ENCODE results near the gene COL6A2.

Gene COL6A2

DNA sequence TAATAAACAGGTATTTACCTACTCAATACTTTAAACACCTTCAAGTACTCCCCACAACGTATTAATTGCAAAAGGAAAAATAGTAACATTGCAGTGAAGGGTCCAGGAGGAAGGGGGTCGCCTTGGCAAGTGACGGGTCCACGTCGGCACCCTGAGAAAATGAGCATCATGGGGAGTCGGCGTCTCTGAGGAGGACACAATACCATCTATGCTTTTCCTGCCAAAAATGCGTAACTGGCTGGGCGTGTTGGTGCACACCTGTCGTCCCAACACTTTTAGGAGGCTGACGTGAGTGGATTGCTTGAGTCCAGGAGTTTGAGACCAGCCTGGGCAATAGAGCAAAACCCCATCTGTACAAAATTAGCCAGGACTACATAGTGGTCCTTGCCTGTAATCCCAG lies 50.2 kb downstream of the COL6A2 start:
- Mint-ChIP-seq H3K36me3 (ENCODE audit: insufficient read depth) (peaks cover 3% of the 10 kb centered on the region), H3K27me3 (no peaks in the 10 kb centered on the region), H3K4me1 (peaks cover 8% of the 10 kb centered on the region), H3K27ac (ENCODE audit: low read depth) (no peak overlapping the region), H3K4me3 (no peak overlapping the region), H3K9me3 (no peaks in the 10 kb centered on the region)
- ATAC-seq (replicated peaks; ENCODE audit: extremely low read depth, poor library complexity, severe bottlenecking) (no peak), DNase-seq (ENCODE audit: low spot score in 2 of 2) (no peak)

DNA sequence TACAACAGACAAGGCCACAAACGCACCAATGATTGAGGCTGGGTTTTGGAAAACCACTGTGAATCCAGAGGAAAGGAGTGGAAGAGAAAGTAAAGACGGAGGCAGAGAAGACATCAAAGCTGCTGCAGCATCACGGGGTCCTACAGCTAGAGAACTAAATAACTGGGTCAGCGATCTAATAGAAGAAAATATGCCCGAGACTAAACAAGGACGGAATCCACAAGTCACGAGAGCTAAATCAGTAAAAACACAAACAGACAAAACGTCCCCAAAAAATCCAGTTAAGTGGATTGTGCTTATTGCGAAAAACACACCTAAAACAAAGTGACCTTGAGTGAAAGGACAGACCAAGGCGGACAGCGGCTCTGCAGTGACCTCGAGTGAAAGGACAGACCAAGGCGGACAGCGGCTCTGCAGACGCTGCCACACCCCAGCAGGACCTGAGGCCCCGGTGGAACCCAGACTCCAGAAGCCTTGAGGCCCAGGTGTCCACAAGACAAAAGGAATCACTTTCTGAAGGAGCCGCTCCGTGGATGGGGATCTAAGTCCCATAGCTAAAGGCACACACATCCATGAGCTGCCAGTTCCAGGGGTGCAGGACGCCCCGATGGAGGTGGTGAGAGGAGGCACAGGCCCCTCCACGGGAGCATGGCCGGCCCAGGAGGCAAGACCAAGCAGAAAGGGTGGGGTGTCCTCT lies 51.4 kb downstream of the COL6A2 start:
- no peak overlapping the region for H3K4me3 Mint-ChIP-seq
- no peak for ATAC-seq (replicated peaks; ENCODE audit: extremely low read depth, poor library complexity, severe bottlenecking)
- no peak overlapping the region for H3K27ac Mint-ChIP-seq (ENCODE audit: low read depth)
- H3K4me1 Mint-ChIP-seq, result no peaks in the 10 kb centered on the region
- no peak for DNase-seq (ENCODE audit: low spot score in 2 of 2)
- no peaks in the 10 kb centered on the region for H3K9me3 Mint-ChIP-seq
- peaks cover 3% of the 10 kb centered on the region for H3K36me3 Mint-ChIP-seq (ENCODE audit: insufficient read depth)
- no peaks in the 10 kb centered on the region for H3K27me3 Mint-ChIP-seq

DNA sequence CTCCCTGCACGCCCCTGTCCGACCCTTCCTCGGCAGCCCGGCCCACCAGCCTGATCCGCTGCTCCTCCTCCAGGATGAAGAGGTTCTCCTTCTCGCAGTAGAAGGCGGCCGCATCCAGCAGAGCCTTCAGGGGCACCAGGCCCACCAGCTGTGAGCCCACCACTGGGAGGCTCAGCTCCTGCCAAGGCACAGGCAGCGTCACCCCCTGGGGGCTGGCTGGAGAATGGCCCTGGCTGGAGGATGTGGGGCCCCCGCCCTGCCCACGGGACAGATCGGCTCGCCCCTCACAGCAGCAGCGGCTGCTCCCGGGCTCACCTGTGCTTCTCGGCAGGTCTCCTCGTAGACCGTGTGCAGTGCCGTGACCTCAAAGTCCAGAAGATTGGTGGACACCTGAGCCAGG lies 52.2 kb downstream of the COL6A2 start:
- no peaks in the 10 kb centered on the region for H3K27me3 Mint-ChIP-seq
- no peak for ATAC-seq (replicated peaks; ENCODE audit: extremely low read depth, poor library complexity, severe bottlenecking)
- H3K4me3 Mint-ChIP-seq, result no peak overlapping the region
- no peaks in the 10 kb centered on the region for H3K9me3 Mint-ChIP-seq
- H3K4me1 Mint-ChIP-seq, result no peaks in the 10 kb centered on the region
- H3K36me3 Mint-ChIP-seq (ENCODE audit: insufficient read depth), result no peaks in the 10 kb centered on the region
- no peak overlapping the region for H3K27ac Mint-ChIP-seq (ENCODE audit: low read depth)
- DNase-seq (ENCODE audit: low spot score in 2 of 2), result no peak

DNA sequence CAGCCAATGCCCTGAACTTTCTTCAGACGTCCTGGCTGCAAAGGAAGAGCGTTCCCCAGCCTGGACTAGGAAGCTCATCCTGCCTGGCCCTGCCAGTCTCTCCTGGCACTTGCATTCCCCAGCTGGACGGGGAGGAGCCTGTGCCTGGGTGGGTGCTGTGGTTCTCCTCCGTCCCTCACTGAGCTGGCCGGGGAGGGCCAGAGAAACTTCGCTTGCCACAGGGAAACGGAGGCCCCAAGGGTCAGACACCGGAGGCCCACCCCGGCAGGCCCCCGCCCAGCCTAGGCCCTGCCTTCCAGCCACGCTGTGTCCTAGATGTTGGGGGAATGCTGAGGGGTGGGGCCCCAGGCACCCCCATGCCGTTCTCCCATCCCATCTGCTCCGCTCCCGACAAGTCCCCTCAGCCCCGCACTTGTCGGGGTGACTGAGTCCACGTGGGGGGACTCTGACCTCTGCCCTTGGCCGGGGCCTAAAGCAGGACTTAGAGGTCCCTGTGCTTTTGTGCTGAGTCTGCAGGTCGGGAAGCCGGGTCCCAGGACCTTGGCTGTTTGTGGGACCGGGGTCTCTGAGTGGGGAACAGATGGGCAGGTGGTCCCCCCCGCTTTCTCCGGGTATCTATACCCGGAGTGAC lies 52.7 kb downstream of the COL6A2 start:
- no peaks in the 10 kb centered on the region for H3K9me3 Mint-ChIP-seq
- no peaks in the 10 kb centered on the region for H3K36me3 Mint-ChIP-seq (ENCODE audit: insufficient read depth)
- H3K27ac Mint-ChIP-seq (ENCODE audit: low read depth), result no peak overlapping the region
- ATAC-seq (replicated peaks; ENCODE audit: extremely low read depth, poor library complexity, severe bottlenecking) (no peak), DNase-seq (ENCODE audit: low spot score in 2 of 2) (no peak)
- H3K27me3 Mint-ChIP-seq, result no peaks in the 10 kb centered on the region
- H3K4me1 Mint-ChIP-seq, result no peaks in the 10 kb centered on the region
- H3K4me3 Mint-ChIP-seq, result no peak overlapping the region

DNA sequence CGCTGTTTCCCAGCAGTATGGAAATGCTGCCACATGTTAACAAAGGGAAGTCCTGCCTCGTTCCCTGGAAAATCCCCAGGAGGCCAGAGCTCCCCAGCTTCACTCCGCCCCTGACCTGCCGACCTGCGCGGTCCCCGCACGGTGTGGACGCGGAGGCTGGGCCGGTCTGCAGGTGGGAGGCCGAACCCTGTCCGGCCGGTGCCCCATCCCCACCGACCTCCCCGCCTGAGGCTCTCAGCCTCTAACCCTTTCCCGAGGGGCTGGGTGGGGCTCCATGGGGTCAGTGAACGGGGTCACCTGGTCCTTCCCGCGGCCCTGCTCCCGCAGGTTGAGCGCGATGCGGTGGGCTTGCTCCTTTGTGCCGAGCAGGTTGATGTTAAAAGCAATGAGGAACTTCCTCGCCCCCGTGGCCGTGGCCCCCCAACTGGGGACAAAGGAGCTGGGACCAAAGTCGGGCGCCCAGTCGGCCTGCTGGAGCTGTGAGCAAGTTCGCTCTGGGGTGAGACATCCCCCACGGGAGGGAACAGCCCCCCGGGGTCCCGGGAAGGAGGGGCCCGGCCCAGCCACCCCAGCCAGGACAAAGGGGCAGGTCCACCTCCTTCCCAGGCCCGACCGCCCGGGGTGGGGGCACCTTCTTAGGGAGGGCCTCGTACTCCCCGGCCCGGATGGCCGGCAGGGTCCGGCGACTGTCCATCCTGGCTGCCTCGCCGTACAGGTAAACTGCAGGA lies 53.5 kb downstream of the COL6A2 start:
- H3K36me3 Mint-ChIP-seq (ENCODE audit: insufficient read depth), result no peaks in the 10 kb centered on the region

DNA sequence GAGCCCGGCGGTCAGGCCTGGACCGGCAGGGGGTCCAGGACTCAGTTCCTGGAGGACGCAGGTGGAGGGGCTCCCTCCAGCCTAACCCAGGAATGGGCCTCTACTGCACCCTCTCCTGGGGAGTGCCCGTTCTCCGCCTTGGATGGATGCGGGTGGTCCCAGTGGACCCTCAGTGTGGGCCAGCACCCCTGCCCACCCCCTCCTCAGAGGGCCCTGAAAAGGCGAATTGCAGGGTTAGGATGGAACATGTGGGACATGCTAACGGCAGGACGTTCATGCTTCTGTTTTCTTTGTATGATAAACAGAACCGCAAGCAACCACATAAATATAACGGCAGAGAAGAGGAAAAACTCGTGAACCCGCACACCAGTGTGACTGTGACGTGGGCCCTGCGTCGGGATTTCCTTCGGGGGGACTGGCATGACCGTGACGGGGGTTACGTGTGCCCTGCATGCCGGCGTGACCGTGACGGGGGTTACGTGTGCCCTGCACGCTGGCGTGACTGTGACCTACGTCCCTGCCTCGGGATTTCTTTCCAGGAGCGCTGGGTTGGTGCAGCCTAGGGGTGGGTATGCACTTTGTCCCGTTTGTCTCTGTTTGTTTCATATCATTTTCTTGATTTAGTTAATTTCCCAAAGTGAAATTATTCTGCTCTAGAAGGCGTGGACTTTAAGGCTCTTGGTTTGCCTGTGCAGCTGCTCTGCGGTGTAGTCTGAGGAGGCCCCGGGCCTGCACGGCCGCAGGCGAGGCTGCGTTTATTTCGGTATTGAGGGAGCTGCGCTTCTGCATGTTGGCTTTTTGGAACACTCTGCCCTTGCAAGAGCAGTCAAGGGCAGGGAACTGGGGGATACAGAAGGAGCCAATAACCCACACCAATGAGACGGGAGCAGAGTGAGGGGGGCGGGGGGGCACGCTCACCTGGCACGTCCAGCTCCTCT lies 54.3 kb downstream of the COL6A2 start:
- ATAC-seq (replicated peaks; ENCODE audit: extremely low read depth, poor library complexity, severe bottlenecking) (no peak), DNase-seq (ENCODE audit: low spot score in 2 of 2) (no peak)
- Mint-ChIP-seq H3K27me3 (no peaks in the 10 kb centered on the region), H3K4me1 (no peaks in the 10 kb centered on the region), H3K9me3 (no peaks in the 10 kb centered on the region), H3K36me3 (ENCODE audit: insufficient read depth) (no peaks in the 10 kb centered on the region), H3K27ac (ENCODE audit: low read depth) (no peak overlapping the region), H3K4me3 (no peak overlapping the region)

More for the DNA sequence above, 53.5 kb downstream of the COL6A2 start:
- ATAC-seq (replicated peaks; ENCODE audit: extremely low read depth, poor library complexity, severe bottlenecking), result no peak
- Mint-ChIP-seq H3K9me3 (no peaks in the 10 kb centered on the region), H3K4me3 (no peak overlapping the region), H3K27ac (ENCODE audit: low read depth) (no peak overlapping the region), H3K4me1 (no peaks in the 10 kb centered on the region), H3K27me3 (no peaks in the 10 kb centered on the region)
- no peak for DNase-seq (ENCODE audit: low spot score in 2 of 2)

DNA sequence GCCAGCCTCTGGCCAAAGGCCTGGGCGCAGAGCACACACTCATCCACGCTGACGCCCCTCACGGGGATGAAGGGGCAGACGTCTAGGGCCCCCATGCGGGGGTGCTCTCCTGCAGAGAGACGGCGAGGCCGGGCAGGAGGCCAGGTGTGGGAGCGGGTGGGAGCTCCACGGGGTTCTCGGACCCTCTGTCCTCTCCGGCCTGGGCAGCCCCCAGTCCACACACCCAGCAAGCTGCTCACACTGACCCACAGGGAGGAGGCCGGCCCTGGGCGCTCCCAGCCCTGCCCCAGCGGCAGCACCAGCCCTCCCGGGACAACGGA lies 55.0 kb downstream of the COL6A2 start:
- no peak for DNase-seq (ENCODE audit: low spot score in 2 of 2)
- ATAC-seq (replicated peaks; ENCODE audit: extremely low read depth, poor library complexity, severe bottlenecking), result no peak
- Mint-ChIP-seq H3K27ac (ENCODE audit: low read depth) (no peak overlapping the region), H3K4me3 (no peak overlapping the region), H3K9me3 (no peaks in the 10 kb centered on the region), H3K4me1 (no peaks in the 10 kb centered on the region), H3K36me3 (ENCODE audit: insufficient read depth) (no peaks in the 10 kb centered on the region), H3K27me3 (no peaks in the 10 kb centered on the region)

DNA sequence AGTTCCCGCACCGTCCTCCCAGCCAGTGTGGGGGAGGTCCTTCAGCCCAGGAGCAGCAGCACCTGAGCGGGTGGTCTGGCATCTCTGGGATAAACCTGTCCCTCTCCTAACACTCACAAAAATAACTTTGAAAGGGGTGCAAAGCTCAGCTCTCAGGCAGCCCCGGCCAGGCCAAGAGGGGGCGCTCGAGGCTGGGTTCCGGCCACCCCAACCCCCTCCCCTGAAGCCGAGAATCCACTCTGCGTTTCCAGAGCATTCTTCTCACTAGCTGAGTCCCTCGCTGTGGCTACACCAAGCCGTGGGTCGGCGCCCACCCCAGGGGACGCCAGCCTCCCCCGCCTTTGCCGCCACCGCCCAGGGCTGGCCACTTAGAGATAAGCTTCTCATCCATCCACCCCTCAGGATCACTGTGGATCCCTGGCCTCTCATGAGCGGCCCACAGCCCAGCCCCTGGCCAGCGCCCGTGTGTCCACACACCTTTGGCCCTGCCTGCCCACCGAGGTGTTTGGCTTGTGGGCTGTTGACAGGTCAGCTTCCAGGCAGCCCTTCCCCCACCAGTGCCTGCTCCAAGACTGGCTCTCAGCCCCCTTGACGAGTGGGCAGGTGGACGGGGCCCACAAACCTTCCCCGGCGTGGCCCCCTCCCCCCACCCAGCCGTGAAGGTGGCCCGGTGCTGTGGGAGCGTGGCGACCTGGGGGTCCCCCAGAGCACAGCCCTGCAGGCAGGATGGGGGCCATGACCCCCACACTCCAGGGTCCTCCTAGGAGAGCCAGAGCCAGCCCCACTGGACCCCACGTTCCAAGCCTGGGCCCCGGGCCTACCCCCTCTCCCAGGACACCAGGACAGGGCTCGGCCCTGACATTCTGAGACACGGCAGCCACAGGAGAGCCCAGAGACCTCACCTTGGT lies 55.6 kb downstream of the COL6A2 start:
- no peak overlapping the region for H3K4me3 Mint-ChIP-seq
- ATAC-seq (replicated peaks; ENCODE audit: extremely low read depth, poor library complexity, severe bottlenecking) (peak; percentile 28), DNase-seq (ENCODE audit: low spot score in 2 of 2) (no peak)
- H3K27ac Mint-ChIP-seq (ENCODE audit: low read depth), result no peak overlapping the region
- H3K36me3 Mint-ChIP-seq (ENCODE audit: insufficient read depth), result no peaks in the 10 kb centered on the region
- H3K4me1 Mint-ChIP-seq, result no peaks in the 10 kb centered on the region
- no peaks in the 10 kb centered on the region for H3K9me3 Mint-ChIP-seq
- H3K27me3 Mint-ChIP-seq, result no peaks in the 10 kb centered on the region

DNA sequence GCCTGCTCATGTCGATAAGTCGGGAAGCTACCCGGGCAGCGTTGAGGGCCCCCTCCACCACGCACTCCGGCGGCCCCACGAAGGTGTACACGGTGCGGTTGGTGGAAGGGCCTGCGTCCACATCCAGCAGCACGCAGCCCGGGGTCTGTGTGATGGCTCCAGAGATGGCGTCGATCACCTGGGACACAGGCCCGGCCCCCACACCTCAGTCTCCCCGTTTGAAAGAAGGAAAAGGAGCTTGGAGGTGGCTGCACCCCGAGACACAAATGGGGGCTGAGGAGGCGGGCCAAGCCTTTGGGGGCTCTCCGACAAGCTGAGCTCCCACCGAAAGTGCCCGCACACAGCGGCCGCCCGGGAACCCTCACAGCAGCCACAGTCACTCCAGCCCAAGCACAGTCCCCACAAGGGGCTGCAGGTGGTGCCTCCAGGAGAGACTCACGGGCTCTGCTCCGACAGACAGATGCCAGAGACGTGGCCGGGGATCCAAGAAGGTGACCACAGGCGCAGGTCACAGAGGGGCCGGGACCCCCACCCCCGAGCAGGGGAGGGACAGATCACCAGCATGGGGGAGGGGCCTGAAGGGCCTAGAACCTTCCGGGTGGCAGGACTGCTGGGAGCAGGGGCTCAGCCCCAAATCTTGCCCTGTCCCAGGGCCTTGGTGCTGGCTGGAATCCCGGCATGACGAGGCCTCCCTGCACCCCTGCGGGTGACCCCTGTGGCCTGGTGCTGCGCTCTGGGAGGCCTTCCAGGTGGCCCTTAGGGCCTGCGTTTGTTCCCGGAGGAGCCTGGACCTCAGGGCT lies 56.4 kb downstream of the COL6A2 start:
- no peak for ATAC-seq (replicated peaks; ENCODE audit: extremely low read depth, poor library complexity, severe bottlenecking)
- no peaks in the 10 kb centered on the region for H3K4me1 Mint-ChIP-seq
- no peaks in the 10 kb centered on the region for H3K36me3 Mint-ChIP-seq (ENCODE audit: insufficient read depth)
- H3K4me3 Mint-ChIP-seq, result no peak overlapping the region
- DNase-seq (ENCODE audit: low spot score in 2 of 2), result no peak
- H3K27ac Mint-ChIP-seq (ENCODE audit: low read depth), result no peak overlapping the region
- H3K9me3 Mint-ChIP-seq, result no peaks in the 10 kb centered on the region
- no peaks in the 10 kb centered on the region for H3K27me3 Mint-ChIP-seq

DNA sequence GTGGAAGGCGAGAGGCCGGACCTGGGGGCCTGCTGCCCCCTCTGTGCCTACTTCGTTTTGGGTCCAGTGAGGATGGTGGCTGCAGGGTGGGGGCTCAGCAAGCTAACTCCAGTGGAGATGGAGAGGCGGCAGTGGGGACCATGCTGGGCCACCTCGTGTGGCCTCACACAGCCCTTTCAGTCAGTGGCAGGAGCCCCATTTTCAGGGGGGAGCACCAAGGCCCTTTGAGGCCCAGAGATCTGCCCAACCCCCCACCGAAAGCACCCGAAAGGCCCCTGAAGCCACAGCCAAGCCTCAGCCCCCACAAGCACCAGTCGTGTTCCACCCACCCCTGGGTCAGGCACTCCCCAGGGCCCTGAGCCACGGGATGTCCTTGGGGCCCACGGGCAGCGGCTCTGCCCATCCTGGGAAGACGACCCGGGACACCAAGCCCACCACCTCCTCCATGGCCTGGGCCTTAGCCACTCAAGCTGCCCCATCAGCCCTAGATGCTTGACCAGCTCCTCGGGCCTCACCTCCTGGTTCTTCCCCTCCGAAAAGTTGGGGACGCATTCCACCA lies 57.1 kb downstream of the COL6A2 start:
- no peaks in the 10 kb centered on the region for H3K27me3 Mint-ChIP-seq
- no peak overlapping the region for H3K4me3 Mint-ChIP-seq
- no peak for ATAC-seq (replicated peaks; ENCODE audit: extremely low read depth, poor library complexity, severe bottlenecking)
- H3K27ac Mint-ChIP-seq (ENCODE audit: low read depth), result no peak overlapping the region
- no peak for DNase-seq (ENCODE audit: low spot score in 2 of 2)
- H3K36me3 Mint-ChIP-seq (ENCODE audit: insufficient read depth), result no peaks in the 10 kb centered on the region
- H3K4me1 Mint-ChIP-seq, result no peaks in the 10 kb centered on the region
- no peaks in the 10 kb centered on the region for H3K9me3 Mint-ChIP-seq

All from central memory CD8-positive, alpha-beta T cell (primary cell).